Heart left ventricle (tissue), 13 donors: ENCODE data around the gene REPS2.

Experiments used
- CTCF ChIP-seq, 12 donors: fragments of 200-600 bp; sonication (generic) in 4 of 12; IDR thresholded peaks; one replicate each; pipeline versions ENCODE4 v1.5.0 to v1.8.0; 2018 to 2022; ENCODE audit warnings: antibody characterized with exemption in 12 of 12, mild to moderate bottlenecking in 5 of 12
- POLR2A ChIP-seq, 2 donors: fragments of 450-650 bp; IDR thresholded peaks; one replicate each; pipeline ENCODE4 v1.6.1; 2017; ENCODE audit warnings: antibody characterized with exemption in 2 of 2, mild to moderate bottlenecking in 2 of 2, moderate library complexity in 2 of 2
- donor health status: ischemic (EF 13 %, LVEDD 7.1; RV severe dilation, severe dysfunction).
- donor health status: DM: no; HTN: yes; CAD: no.
- donor health status: DM: no; HTN: no; CAD: no.
- donor health status: ischemic (EF 25% LVEDD 6.9; RV normal size, moderate dysfunction).
- donor health status: ischemic (EF 25% LVEDD 5.7; RV mildly dilated, moderate dysfunction).
- donor health status: ischemic (EF 35%, LVEDD 5.7; RV mildly dilated, moderate dysfunction).
- donor health status: nonischemic (EF 11% LVEDD 7.7; RV severe dilation, severe dysfunction).
- donor health status: DM: yes; HTN: yes; CAD: no.
- donor health status: PGD.
- donor health status: ischemic (EF 29% LVEDD 5.4; RV normal size, mild dysfunction).
- donor health status: nonischemic (EF 23%, LVEDD 6.1; RV moderate dilation, normal function).

GRCh38 chrX:16950423-16950822 lies 4.0 kb downstream of the REPS2 start:
- no peak for TF ChIP-seq CTCF (IDR thresholded peaks at IDR 0.05)
- no peak for TF ChIP-seq POLR2A (IDR thresholded peaks at IDR 0.05)
